ENCODE measurements around the gene TFDP2. TPM values are rescaled to one million over a fixed set of nuclear protein-coding genes. Genes with fewer than 3 reads are reported as not detected.
A peak's percentile ranks its signal among the peaks of the same experiment; 100 is the strongest.

TFDP2 gene
- total and polyA plus RNA-seq, 2 experiments from 2014 or later, result 150 to 410 TPM

- Mint-ChIP-seq H3K27ac (peak overlapping the region; percentile 40; the same call in 1 of the 2 replicates), H3K9me3 (no peaks in the 10 kb centered on the region), H3K4me3 (no peak overlapping the region), H3K4me1 (no peaks in the 10 kb centered on the region; the same call in 2 of the 3 replicates), H3K27me3 (ENCODE audit: insufficient read depth, low read depth, poor library complexity) (peaks cover 5% of the 10 kb centered on the region), H3K36me3 (ENCODE audit: low read depth) (peaks cover 57% of the 10 kb centered on the region)
- Histone ChIP-seq H3K27me3 (ENCODE audit: insufficient read depth) (no peaks in the 10 kb centered on the region), H3K36me3 (ENCODE audit: insufficient read depth) (peaks cover 23% of the 10 kb centered on the region), H3K4me3 (no peak overlapping the region), H3K27ac (ENCODE audit: low read depth) (no peak overlapping the region), H4K20me1 (replicated peaks; ENCODE audit: insufficient read depth) (no peaks in the 10 kb centered on the region; the same call in 1 of the 2 replicates), H3K4me1 (ENCODE audit: insufficient read depth) (no peaks in the 10 kb centered on the region), H3K4me2 (no peak overlapping the region), H3K79me2 (replicated peaks; ENCODE audit: insufficient read depth) (no peaks in the 10 kb centered on the region), H3F3A (replicated peaks; ENCODE audit: low read depth) (0 out of 2 replicates have a peak, but pooled peaks cover 7% of the 10 kb centered on the region), H3K9me2 (ENCODE audit: insufficient read depth) (no peaks in the 10 kb centered on the region), H2AFZ (no peak overlapping the region)
- TF ChIP-seq CTCF (conservative IDR thresholded peaks at IDR 0.05; ENCODE audit: low read depth in 2 of 2) (no peak), POLR2AphosphoS5 (IDR thresholded peaks at IDR 0.05; ENCODE audit: low read depth) (no peak), EZH2 (IDR thresholded peaks at IDR 0.05; ENCODE audit: low read depth, unreplicated experiment) (no peak), JUNB (IDR thresholded peaks at IDR 0.05; ENCODE audit: unreplicated experiment) (no peak), EZH2phosphoT487 (IDR thresholded peaks at IDR 0.05; ENCODE audit: unreplicated experiment) (no peak), CREB1 (CRISPR knock-in tag; IDR thresholded peaks at IDR 0.05; ENCODE audit: low read depth) (no peak), REST (IDR thresholded peaks at IDR 0.05; ENCODE audit: unreplicated experiment) (no peak), ZNF462 (CRISPR knock-in tag; IDR thresholded peaks at IDR 0.05) (no peak), NANOG (IDR thresholded peaks at IDR 0.05; ENCODE audit: borderline replicate concordance) (no peak), ZNF331 (CRISPR knock-in tag; IDR thresholded peaks at IDR 0.05; ENCODE audit: low read depth) (no peak), ETS1 (IDR thresholded peaks at IDR 0.05) (no peak), STAT1 (IDR thresholded peaks at IDR 0.05; ENCODE audit: unreplicated experiment) (no peak), ZNF114 (CRISPR knock-in tag; IDR thresholded peaks at IDR 0.05) (no peak)
- DNase-seq (ENCODE audit: low spot score) (no peak), ATAC-seq (no peak)
These were observed 194.2 kb downstream of the TFDP2 start for GRCh38 chr3:141955175-141955574.

Data from GM23338 (cell line).